Activated CD4-positive, alpha-beta T cell treated with anti-CD3 and anti-CD28 coated beads for 1 hour (primary cell): ENCODE measurements around the gene DSTN.
A peak's percentile ranks its signal among the peaks of the same experiment; 100 is the strongest.

Experiments used
- DNase-seq: peaks from one replicate; pipeline ENCODE4 v3.0.0-alpha.2; 2020

DSTN gene

GRCh38 chr20:17584689-17585088 lies 14.8 kb downstream of the DSTN start:
- DNase-seq = no peak

- DNase-seq = no peak
Observed at GRCh38 chr20:17586250-17586649, 16.4 kb downstream of the DSTN start.

GRCh38 chr20:17587148-17587547 lies 17.3 kb downstream of the DSTN start:
- no peak for DNase-seq

GRCh38 chr20:17587824-17588223 lies 17.9 kb downstream of the DSTN start:
- no peak for DNase-seq

- no peak for DNase-seq
Observed at GRCh38 chr20:17589161-17589834, 19.4 kb downstream of the DSTN start.

GRCh38 chr20:17590245-17590644 lies 20.4 kb downstream of the DSTN start:
- DNase-seq = no peak

- DNase-seq = no peak
Observed at GRCh38 chr20:17593902-17594301, 24.0 kb downstream of the DSTN start.

GRCh38 chr20:17594443-17594842 lies 24.6 kb downstream of the DSTN start:
- DNase-seq = no peak

- no peak for DNase-seq
Observed at GRCh38 chr20:17595856-17596255, 26.0 kb downstream of the DSTN start.

- DNase-seq = no peak
Observed at GRCh38 chr20:17598013-17598550, 28.2 kb downstream of the DSTN start.

GRCh38 chr20:17601957-17602356 lies 32.1 kb downstream of the DSTN start:
- no peak for DNase-seq

- DNase-seq = no peak
Observed at GRCh38 chr20:17602493-17602892, 32.6 kb downstream of the DSTN start.

- DNase-seq = no peak
Observed at GRCh38 chr20:17605131-17605660, 35.3 kb downstream of the DSTN start.

- DNase-seq = no peak
Observed at GRCh38 chr20:17606001-17606400, 36.1 kb downstream of the DSTN start.

- DNase-seq = no peak
Observed at GRCh38 chr20:17608701-17609497, 39.0 kb downstream of the DSTN start.

GRCh38 chr20:17609811-17610377 lies 40.0 kb downstream of the DSTN start:
- DNase-seq = no peak

GRCh38 chr20:17610566-17611289 lies 40.9 kb downstream of the DSTN start:
- DNase-seq = peak; percentile 42

GRCh38 chr20:17611290-17611539 lies 41.3 kb downstream of the DSTN start:
- no peak for DNase-seq

GRCh38 chr20:17611540-17612286 lies 41.8 kb downstream of the DSTN start:
- DNase-seq = no peak

- no peak for DNase-seq
Observed at GRCh38 chr20:17612287-17612991, 42.6 kb downstream of the DSTN start.

- no peak for DNase-seq
Observed at GRCh38 chr20:17612992-17613327, 43.1 kb downstream of the DSTN start.
